Common myeloid progenitor, CD34-positive (primary cell): ENCODE measurements around the gene PINK1.
A peak's percentile ranks its signal among the peaks of the same experiment; 100 is the strongest.
"Not testable (repeated sequence)": the region's sequence is repeated elsewhere in the genome, so short reads cannot be mapped to it uniquely, and the experiment has no call there.

Experiments
- CTCF ChIA-PET: fragments of 350-600 bp; sonication (Branson Sonifier 250); formaldehyde crosslinking; loops from one replicate; lab custom pipeline; 2021; ENCODE audit warnings: antibody characterized with exemption; lab: Charles Lee
- POLR2A ChIA-PET: fragments of 350-600 bp; sonication (Branson Sonifier 250); formaldehyde crosslinking; loops from one replicate; lab custom pipeline; 2021; ENCODE audit warnings: antibody characterized with exemption; lab: Charles Lee
- DNase-seq, 3 donors: peaks; one replicate each; pipeline versions ENCODE4 v3.0.0 to v3.0.0-alpha.2; 2013
- H3K27ac ChIP-seq, 2 experiments: 1 replicate in 1 of 2; 2 replicates in 1 of 2; pipeline ENCODE4 v1.7.0; 2013; ENCODE audit warnings: inconsistent platforms in 2 of 2, low read length in 2 of 2, mild to moderate bottlenecking in 2 of 2, low read depth in 1 of 2, moderate library complexity in 1 of 2; ENCODE audit not compliant: severe bottlenecking in 2 of 2, insufficient read depth in 1 of 2, poor library complexity in 1 of 2
- H3K27me3 ChIP-seq, 5 experiments: replicated peaks in 2 of 5; 1 replicate in 3 of 5; 2 replicates in 2 of 5; pipeline versions ENCODE4 v1.6.1 to v1.7.0; 2013; ENCODE audit warnings: low read length in 4 of 5, mild to moderate bottlenecking in 2 of 5, moderate library complexity in 2 of 5, inconsistent platforms in 1 of 5; ENCODE audit not compliant: insufficient read depth in 5 of 5, control insufficient read depth in 4 of 5
- H3K36me3 ChIP-seq, 4 experiments: 1 replicate in 2 of 4; 2 replicates in 2 of 4; pipeline versions ENCODE4 v1.6.1 to v1.7.0; 2013; ENCODE audit warnings: low read length in 3 of 4, control low read depth in 1 of 4, mild to moderate bottlenecking in 1 of 4; ENCODE audit not compliant: control insufficient read depth in 4 of 4, insufficient read depth in 4 of 4
- H3K4me1 ChIP-seq, 4 experiments: 1 replicate in 3 of 4; 2 replicates in 1 of 4; pipeline versions ENCODE4 v1.6.1 to v1.7.1; 2013; ENCODE audit warnings: low read length in 3 of 4, mild to moderate bottlenecking in 3 of 4, control low read depth in 1 of 4, inconsistent platforms in 1 of 4, moderate library complexity in 1 of 4; ENCODE audit not compliant: control insufficient read depth in 4 of 4, insufficient read depth in 4 of 4; ENCODE audit errors: control extremely low read depth in 1 of 4
- H3K4me3 ChIP-seq, 7 experiments: 1 replicate in 4 of 7; 2 replicates in 3 of 7; pipeline versions ENCODE4 v1.5.1 to v1.7.0; 2013; ENCODE audit warnings: mild to moderate bottlenecking in 7 of 7, low read length in 6 of 7, moderate library complexity in 6 of 7, inconsistent platforms in 2 of 7, low read depth in 2 of 7, control low read depth in 1 of 7; ENCODE audit not compliant: insufficient read depth in 4 of 7, control insufficient read depth in 1 of 7; ENCODE audit errors: extremely low read depth in 1 of 7
- H3K9me3 ChIP-seq, 5 experiments: 1 replicate in 4 of 5; 2 replicates in 1 of 5; pipeline versions ENCODE4 v1.6.1 to v1.7.1; 2013; ENCODE audit warnings: low read length in 4 of 5, mild to moderate bottlenecking in 2 of 5, inconsistent platforms in 1 of 5, low read depth in 1 of 5, moderate library complexity in 1 of 5; ENCODE audit not compliant: control insufficient read depth in 4 of 5, insufficient read depth in 2 of 5; ENCODE audit errors: control extremely low read depth in 1 of 5
- WGBS: methylation state at CpG from one replicate; pipeline ENCODE4 v1.1.5; 2013; ENCODE audit not compliant: insufficient coverage; 5-methylcytosine and 5-hydroxymethylcytosine counted together

The PINK1 gene

DNA sequence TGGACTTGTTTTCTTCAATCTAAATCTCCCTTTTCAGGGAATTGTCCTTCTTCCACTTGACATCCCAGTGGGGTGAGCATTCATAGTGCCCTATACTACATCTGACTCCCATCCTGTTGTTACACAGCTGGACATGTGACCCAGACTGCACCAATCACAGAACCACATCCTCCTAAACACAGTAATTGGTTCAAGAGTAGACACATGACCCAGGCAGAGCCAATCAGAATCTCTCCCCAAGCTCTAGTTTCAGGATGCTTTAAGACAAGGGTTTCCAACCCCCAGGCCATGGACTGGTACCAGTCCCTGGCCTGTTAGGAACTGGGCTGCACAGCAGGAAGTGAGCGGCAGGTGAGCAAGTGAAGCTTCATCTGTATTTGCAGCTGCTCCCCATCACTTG lies 33.5 kb downstream of the PINK1 start:
- DNase-seq = peak in 2 of 3 donors; percentile 22 to 27
- Histone ChIP-seq H3K4me1 (peaks cover 0 to 13% (median 8%) of the 10 kb centered on the region in 4 experiments), H3K27me3 (no peaks in the 10 kb centered on the region), H3K36me3 (no peaks in the 10 kb centered on the region), H3K9me3 (no peaks in the 10 kb centered on the region), H3K27ac (no peak overlapping the region), H3K4me3 (no peak overlapping the region)
- WGBS = 100% methylated on average over 1 of the region's 1 CpG
- ChIA-PET CTCF (interaction anchor here (0.9 to 1.0 kb wide), 2 partner anchors 22 to 28 kb away, joined by 3 read pairs; no protein-coding TSS in a partner anchor), POLR2A (no interaction called here)

- Histone ChIP-seq H3K4me1 (peaks cover 0 to 8% (median 2%) of the 10 kb centered on the region in 4 experiments), H3K27ac (no peak overlapping the region), H3K4me3 (no peak overlapping the region), H3K27me3 (no peaks in the 10 kb centered on the region), H3K36me3 (no peaks in the 10 kb centered on the region), H3K9me3 (no peaks in the 10 kb centered on the region)
- 100% methylated on average over 1 of the region's 1 CpG for WGBS
- ChIA-PET POLR2A (no interaction called here), CTCF (interaction anchor here (0.8 kb wide), 1 partner anchor 527 kb away, joined by 3 read pairs; no protein-coding TSS in a partner anchor)
- DNase-seq = no peak
Measured at GRCh38 chr1:20668581-20668980, 35.3 kb downstream of the PINK1 start.

DNA sequence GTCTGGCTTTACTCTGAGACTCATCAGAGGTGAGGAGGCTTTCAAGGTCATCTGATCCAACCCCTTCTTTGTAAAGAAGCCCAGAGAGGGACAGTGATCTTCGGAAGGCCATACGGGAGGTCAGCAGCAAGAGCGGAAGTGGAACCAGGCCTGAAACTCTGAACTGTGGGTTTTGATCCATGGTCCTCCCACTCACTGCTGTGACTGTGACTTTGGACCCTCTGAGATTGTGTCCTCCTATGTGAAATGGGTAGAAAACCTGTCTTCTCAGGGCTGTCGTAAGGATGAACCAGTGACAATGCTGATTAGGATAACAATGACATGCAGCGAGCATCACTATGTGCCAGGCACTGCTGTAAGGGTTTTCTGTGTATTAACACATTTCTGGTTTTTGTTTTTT lies 37.7 kb downstream of the PINK1 start:
- H3K27ac ChIP-seq = no peak overlapping the region
- ChIA-PET POLR2A (no interaction called here), CTCF (interaction anchor here (0.6 kb wide), 1 partner anchor 113 kb away, joined by 3 read pairs; no protein-coding TSS in a partner anchor)
- no peaks in the 10 kb centered on the region for H3K27me3 ChIP-seq
- H3K36me3 ChIP-seq = no peaks in the 10 kb centered on the region
- peaks cover 0 to 1% (median under 1%) of the 10 kb centered on the region in 4 experiments for H3K4me1 ChIP-seq
- no peaks in the 10 kb centered on the region for H3K9me3 ChIP-seq
- WGBS = 95% methylated on average over 5 of the region's 5 CpGs
- DNase-seq = no peak
- no peak overlapping the region for H3K4me3 ChIP-seq

DNA sequence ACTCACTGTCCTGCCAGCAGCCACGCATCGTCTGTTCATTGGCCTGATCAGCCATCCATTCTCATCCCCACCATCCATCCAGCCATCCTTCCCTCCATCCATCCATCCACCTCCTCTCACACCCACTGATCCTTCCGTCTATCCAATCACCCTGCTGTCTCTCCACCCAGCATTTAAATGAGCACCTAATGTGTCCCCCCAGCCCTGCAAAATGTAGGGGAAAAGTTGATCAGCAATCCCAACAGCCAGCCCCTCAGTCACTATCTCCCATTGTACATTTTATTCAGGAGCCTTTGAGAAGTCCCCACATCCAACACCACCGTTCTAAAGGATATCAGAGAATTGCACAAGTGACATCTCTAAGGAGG lies 39.0 kb downstream of the PINK1 start:
- ChIA-PET POLR2A (no interaction called here), CTCF (no interaction called here)

GRCh38 chr1:20673626-20674025 lies 40.4 kb downstream of the PINK1 start:
- H3K27ac ChIP-seq, H3K36me3 ChIP-seq, DNase-seq, H3K4me3 ChIP-seq, H3K4me1 ChIP-seq, H3K9me3 ChIP-seq, H3K27me3 ChIP-seq: not testable (repeated sequence)
- POLR2A ChIA-PET = interaction anchor here (0.6 kb wide), 1 partner anchor 96 kb away, joined by 8 read pairs; no protein-coding TSS in a partner anchor
- 94% methylated on average over 4 of the region's 11 CpGs for WGBS
- CTCF ChIA-PET = interaction anchor here (1.4 kb wide), 1 partner anchor 10 kb away, joined by 3 read pairs; no protein-coding TSS in a partner anchor

More for the DNA sequence above, 39.0 kb downstream of the PINK1 start:
- Histone ChIP-seq H3K4me3 (no peak overlapping the region), H3K27me3 (no peaks in the 10 kb centered on the region), H3K9me3 (no peaks in the 10 kb centered on the region), H3K27ac (no peak overlapping the region), H3K36me3 (no peaks in the 10 kb centered on the region), H3K4me1 (no peaks in the 10 kb centered on the region)
- 100% methylated on average over 3 of the region's 4 CpGs for WGBS
- DNase-seq = no peak

- ChIA-PET POLR2A (no interaction called here), CTCF (no interaction called here)
- Histone ChIP-seq H3K27me3 (no peaks in the 10 kb centered on the region), H3K4me3 (no peak overlapping the region), H3K4me1 (peaks cover 0 to 12% (median 10%) of the 10 kb centered on the region in 4 experiments), H3K9me3 (no peaks in the 10 kb centered on the region), H3K36me3 (no peaks in the 10 kb centered on the region), H3K27ac (no peak overlapping the region)
- no peak for DNase-seq
- 81% methylated on average over 5 of the region's 6 CpGs for WGBS
Measured at GRCh38 chr1:20678599-20678998, 45.3 kb downstream of the PINK1 start.

DNA sequence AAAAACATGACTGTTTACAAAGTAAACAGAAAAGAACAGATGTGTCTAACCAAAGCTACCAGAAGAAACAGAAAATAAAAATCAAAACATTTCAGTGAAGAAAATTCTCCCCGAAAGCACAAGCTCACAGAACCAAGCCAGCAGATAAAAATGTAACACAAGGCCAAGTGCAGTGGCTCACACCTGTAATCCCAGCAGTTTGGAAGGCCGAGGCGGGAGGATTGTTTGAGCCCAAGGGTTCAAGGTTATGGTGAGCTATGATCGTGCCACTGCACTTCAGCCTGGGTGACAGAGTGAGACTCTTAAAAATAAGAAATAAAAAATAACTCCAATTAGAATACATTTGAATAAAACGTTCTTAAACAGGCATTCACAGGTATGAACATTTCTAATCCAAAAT lies 47.0 kb downstream of the PINK1 start:
- 94% methylated on average over 3 of the region's 5 CpGs for WGBS
- no peak for DNase-seq
- H3K36me3 ChIP-seq = no peaks in the 10 kb centered on the region
- no peaks in the 10 kb centered on the region for H3K9me3 ChIP-seq
- no peaks in the 10 kb centered on the region for H3K27me3 ChIP-seq
- no peak overlapping the region for H3K4me3 ChIP-seq
- ChIA-PET CTCF (no interaction called here), POLR2A (no interaction called here)
- H3K4me1 ChIP-seq = peaks cover 0 to 12% (median 10%) of the 10 kb centered on the region in 4 experiments
- no peak overlapping the region for H3K27ac ChIP-seq
